Dendritic cell treated with granulocyte-macrophage colony-stimulating factor and Interleukin-4, amounts not matched to agents 40 ng/mL and 50 ng/mL, for 4 days (primary cell): Measurements from ENCODE around the gene GLP2R.

Experiments used
- H3K27ac Mint-ChIP-seq: one replicate; pipeline ENCODE4 v1.8.0; 2022; ENCODE audit warnings: mild to moderate bottlenecking, mixed read lengths
- H3K27me3 Mint-ChIP-seq: one replicate; pipeline ENCODE4 v1.8.0; 2022; ENCODE audit warnings: mild to moderate bottlenecking, mixed read lengths
- H3K36me3 Mint-ChIP-seq: one replicate; pipeline ENCODE4 v1.8.0; 2022; ENCODE audit warnings: low read depth, mixed read lengths
- H3K4me1 Mint-ChIP-seq: one replicate; pipeline ENCODE4 v1.8.0; 2022; ENCODE audit warnings: low read depth, mixed read lengths
- H3K4me3 Mint-ChIP-seq: one replicate; pipeline ENCODE4 v1.8.0; 2022; ENCODE audit warnings: mild to moderate bottlenecking, moderate library complexity, mixed read lengths
- H3K9me3 Mint-ChIP-seq: one replicate; pipeline ENCODE4 v1.8.0; 2022; ENCODE audit warnings: mixed read lengths
- intact Hi-C: fragments of 100-400 bp; cut with micrococcal nuclease; formaldehyde crosslinking; loops from one replicate; pipeline ENCODE4 v1.15.0; 2022

GLP2R gene

GRCh38 chr17:9937901-9938300, 112.2 kb downstream of the GLP2R start:
- Mint-ChIP-seq H3K4me3 (no peak overlapping the region), H3K4me1 (peaks cover 24% of the 10 kb centered on the region), H3K36me3 (peaks cover 92% of the 10 kb centered on the region), H3K9me3 (peaks cover 19% of the 10 kb centered on the region), H3K27ac (no peak overlapping the region), H3K27me3 (no peaks in the 10 kb centered on the region)
- intact Hi-C loops = no loop called here

- Mint-ChIP-seq H3K9me3 (peaks cover 19% of the 10 kb centered on the region), H3K4me1 (peaks cover 24% of the 10 kb centered on the region)
Measured at GRCh38 chr17:9938764-9939163, 113.0 kb downstream of the GLP2R start.

GRCh38 chr17:9940841-9941240, 115.1 kb downstream of the GLP2R start:
- no peak overlapping the region for H3K27ac Mint-ChIP-seq
- peaks cover 92% of the 10 kb centered on the region for H3K36me3 Mint-ChIP-seq
- no peaks in the 10 kb centered on the region for H3K27me3 Mint-ChIP-seq
- H3K4me3 Mint-ChIP-seq = no peak overlapping the region
- peaks cover 19% of the 10 kb centered on the region for H3K9me3 Mint-ChIP-seq
- peaks cover 18% of the 10 kb centered on the region for H3K4me1 Mint-ChIP-seq
- intact Hi-C loops = no loop called here

More at GRCh38 chr17:9938764-9939163, 113.0 kb downstream of the GLP2R start:
- intact Hi-C loops = no loop called here
- Mint-ChIP-seq H3K4me3 (no peak overlapping the region), H3K27me3 (no peaks in the 10 kb centered on the region), H3K27ac (no peak overlapping the region), H3K36me3 (peaks cover 92% of the 10 kb centered on the region)

DNA sequence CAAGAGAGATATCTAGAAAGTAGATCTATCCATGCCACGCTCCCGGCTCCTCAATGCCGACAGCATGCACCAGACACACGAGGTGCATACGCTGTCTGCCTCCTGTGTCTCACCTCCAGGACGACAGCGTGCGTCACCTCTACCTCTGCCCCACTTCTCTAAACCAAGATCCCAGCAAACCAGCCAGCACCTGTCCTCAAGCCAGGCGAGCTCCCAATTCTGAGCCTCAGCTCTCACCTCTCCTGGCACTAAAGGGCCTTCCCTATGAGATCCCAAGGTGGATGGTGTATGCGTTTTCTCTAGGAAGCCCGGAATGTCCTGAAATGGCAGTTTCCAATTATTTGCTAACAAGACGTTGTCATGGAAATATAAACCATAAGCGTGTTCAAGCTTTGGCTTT, 115.6 kb downstream of the GLP2R start:
- intact Hi-C loops = no loop called here
- Mint-ChIP-seq H3K9me3 (peaks cover 19% of the 10 kb centered on the region), H3K27me3 (no peaks in the 10 kb centered on the region), H3K27ac (no peak overlapping the region), H3K4me3 (no peak overlapping the region), H3K36me3 (peaks cover 95% of the 10 kb centered on the region), H3K4me1 (peaks cover 13% of the 10 kb centered on the region)
